HG03432 (cell line): ENCODE measurements around the gene GATAD2A.
"Not testable (repeated sequence)": the region's sequence is repeated elsewhere in the genome, so short reads cannot be mapped to it uniquely, and the experiment has no call there.

Experiments used
- ATAC-seq: cut with Tn5 transposase; IDR thresholded peaks from one replicate; pipeline ENCODE4 v1.9.1; 2021; ENCODE audit warnings: mild to moderate bottlenecking, moderate library complexity; ENCODE audit not compliant: unreplicated experiment

The GATAD2A gene

DNA sequence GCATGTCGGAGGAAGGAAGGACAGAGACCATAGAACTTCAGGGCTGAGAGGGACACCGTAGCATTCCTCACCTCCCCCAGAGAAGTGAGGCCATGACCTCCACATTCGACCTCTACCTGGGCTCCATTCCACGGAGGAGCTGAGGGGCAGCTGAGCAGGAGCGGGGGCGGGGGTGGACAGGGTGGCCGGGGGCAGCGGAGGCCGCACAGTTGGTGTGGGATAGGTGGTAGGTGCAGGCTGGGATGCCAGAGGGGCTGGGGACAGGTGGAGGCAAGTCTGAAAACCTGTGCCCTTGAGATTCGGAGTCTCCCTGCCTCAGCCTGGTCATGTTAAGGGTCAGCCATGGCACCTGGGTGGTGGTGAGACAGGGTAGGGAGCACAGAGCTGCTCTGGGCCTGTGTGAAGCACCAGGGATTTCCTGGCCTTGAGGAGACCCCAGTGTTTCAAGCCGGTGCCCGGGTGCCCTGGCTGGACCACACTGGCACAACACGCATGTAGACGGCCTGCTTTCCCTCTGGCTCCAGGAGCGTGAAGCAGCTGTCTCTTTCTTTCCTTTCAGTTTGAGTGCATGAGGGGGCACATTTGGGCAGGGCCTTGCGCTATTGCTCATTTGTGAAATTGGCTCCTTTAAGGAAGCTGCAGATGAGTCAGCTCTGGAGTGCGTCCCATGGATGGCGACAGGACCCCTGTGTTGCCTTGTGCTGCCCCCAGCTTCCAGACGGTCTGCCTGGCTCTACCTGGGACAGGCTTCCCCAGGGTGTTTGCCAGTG, 58.1 kb downstream of the GATAD2A start:
- no peak for ATAC-seq

DNA sequence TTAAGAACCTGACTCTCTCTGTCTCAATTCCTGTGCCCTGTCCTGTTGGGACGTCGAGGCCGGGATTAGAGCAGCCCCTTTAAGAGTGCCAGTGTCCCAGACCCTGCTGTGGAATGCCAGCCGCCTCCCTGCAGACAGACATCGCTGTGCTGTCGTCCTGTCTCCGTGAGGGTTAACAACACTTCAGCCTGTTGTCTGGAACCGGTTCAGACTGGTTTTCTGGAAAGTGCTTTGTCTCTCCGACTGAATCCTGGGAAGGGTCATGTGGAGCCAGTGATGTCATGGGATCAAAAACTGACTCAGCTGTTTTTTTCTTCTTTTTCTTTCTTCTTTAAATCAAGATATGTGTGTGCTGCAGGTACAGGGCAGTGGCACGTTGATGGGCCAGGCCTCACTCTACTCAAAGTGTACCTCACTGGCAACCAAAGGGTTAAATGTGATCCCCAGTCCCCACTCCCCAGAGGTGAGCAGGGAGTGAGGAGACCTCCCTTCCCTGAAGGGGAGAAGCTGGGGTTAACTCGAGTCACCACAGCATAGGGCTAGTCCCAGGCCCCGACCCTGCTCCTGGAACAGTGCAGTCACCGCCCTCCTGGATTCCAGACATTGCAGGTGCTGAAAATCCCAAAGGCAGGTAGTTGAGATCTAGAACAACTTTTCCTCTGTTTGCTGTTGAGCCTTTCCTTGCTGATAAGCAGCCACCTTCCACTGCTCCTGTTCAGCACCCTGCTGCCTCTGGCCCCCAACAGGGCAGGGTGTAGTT, 59.0 kb downstream of the GATAD2A start:
- ATAC-seq: no peak

DNA sequence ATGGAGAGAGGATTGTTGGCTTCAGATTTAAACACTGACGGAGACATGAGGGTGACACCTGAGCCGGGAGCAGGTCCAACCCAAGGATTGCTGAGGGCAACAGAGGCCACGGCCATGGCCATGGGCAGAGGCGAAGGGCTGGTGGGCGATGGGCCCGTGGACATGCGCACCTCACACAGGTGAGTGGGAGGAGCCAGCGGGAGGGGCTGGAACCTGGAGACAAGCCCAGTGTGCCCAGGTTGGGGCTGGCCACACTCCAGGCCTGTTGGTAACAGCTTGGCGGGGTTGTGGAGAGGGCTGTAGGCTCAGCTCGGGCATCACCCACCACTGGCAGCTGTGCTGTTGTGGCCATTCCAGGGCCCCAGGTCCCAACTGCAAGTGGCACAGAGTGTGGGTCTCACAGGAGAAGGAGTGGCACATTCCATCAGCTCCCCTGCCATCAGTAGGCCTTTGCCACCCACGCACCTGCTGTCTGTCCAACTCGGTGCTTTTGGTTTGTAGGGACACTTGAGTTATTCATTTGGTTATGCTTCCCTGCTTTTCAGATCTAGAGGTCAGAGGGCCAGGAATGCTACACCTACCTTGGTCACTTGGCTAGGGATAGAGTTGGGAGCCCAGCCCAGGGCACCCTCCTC, 60.1 kb downstream of the GATAD2A start:
- no peak for ATAC-seq

GRCh38 chr19:19466201-19466600, 60.7 kb downstream of the GATAD2A start:
- no peak for ATAC-seq

DNA sequence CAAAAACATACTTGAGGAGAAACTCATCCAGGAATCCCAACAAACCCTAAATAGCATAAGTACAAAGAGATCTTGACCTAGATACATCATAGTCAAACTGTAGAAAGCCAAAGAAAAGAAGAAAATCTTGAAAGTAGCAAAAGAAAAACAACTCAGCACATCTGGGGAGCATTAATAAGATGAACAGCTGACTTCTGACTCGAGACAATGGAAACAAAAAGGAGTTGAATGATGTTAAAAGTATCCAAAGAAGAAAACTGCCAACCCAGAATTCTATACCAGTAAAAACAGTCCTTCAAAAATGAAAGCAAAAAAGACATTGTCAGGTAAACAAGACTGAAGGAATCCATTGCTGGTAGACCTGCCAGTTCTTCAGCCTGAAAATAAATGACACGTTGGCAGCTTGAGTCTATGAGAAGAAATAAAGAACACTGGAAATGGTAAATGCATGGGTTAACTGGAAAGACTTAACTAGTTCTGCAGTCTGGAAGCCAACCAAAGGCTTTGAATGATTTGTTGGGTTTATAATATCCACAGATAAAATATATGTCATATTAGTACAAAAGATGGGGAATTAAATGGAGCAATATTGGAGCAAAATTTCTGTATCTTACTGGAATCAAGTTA, 63.1 kb downstream of the GATAD2A start:
- no peak for ATAC-seq

- ATAC-seq: no peak
Measured at GRCh38 chr19:19470579-19470978, 65.1 kb downstream of the GATAD2A start.

DNA sequence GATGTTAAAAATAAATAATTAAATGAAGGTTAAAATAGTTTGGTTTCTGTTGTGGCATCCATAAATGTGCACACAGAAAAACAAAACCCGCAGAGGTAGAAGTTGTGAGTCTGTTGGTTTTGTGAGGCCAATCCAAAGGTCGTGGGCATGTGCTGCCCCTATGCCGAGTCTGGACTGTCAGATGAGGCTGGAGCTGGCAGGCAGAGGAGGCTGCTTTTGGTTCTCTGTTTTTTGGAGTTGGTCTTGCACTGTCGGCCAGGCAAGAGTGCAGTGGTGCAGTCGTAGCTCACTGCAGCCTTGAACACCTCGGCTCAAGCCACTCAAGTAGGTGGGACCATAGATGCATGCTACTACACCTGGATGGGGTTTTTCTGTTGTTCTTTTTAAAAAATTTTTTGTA, 66.2 kb downstream of the GATAD2A start:
- no peak for ATAC-seq

DNA sequence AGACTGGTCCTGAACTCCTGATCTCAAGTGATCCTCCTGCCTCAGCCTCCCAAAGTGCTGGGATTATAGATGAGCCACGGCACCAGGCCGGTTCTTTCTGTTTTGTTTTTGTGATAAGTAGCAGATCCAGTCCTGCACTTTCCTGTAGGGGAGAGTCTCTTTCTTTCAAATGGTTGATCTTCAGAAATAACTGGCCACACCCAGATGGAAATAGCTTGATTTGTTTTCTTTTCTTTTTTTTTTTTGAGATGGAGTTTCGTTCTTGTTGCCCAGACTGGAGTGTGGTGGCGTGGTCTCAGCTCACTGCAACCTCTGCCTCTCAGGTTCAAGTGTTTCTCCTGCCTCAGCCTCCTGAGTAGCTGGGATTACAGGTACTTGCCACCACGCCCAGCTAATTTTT, 66.6 kb downstream of the GATAD2A start:
- not testable (repeated sequence) for ATAC-seq

DNA sequence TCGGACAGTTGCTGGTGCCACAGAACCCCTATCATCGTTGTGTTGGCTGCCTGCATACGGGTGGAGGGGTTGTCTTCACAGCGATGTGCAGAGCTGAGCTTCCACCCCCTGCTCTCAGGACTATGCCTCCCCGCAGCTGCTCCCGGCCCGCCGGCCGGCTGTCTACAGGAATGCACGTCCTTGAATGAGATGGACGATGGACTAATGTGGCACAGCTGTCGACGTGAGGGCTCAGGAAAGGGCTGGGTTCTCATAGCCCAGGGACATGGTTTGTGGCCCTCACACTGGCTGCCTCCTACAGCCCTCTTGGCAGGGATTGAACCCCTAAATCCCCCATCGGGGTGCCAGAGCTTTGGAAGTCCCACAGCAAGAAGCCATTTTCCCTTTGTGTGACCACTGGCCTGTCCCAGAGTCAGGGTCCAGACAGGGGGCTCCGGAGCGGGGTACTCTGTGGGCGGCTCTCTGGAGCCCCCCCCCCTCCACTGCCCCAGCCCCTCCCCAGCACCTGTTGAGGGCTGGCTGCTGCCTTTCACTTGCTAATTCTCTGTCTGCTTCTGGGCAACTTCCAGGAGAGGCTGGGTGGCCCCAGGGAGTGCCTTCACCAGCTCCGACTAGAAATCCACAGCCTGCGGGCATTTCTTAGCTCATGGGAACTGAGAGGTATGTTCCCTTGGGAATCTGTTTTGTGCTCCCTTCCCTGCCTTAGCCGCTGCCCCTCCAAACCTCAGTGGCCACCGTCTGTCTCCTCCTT, 69.7 kb downstream of the GATAD2A start:
- no peak for ATAC-seq

GRCh38 chr19:19475849-19476828, 70.7 kb downstream of the GATAD2A start:
- no peak for ATAC-seq

- no peak for ATAC-seq
Measured at GRCh38 chr19:19477705-19478383, 72.4 kb downstream of the GATAD2A start.

DNA sequence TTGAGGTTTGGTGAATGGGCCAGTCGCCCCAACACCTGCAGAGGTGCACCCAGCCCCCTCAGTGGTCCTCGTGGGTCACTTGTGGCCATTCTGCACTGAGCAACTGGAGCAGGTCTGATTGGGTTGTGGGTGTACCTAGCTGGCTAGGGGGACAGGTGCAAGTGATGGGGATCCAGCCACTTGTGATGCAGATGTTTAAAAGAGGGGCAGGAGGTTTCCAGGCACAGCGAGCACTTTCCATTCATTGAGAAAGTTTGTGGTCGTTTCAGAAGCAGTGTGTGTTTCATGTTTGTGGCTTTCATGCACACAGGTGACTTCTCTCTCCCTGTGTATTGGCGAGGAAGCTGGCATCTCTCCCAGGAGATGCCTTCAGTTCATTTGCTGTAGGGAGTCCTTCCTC, 75.2 kb downstream of the GATAD2A start:
- no peak for ATAC-seq

DNA sequence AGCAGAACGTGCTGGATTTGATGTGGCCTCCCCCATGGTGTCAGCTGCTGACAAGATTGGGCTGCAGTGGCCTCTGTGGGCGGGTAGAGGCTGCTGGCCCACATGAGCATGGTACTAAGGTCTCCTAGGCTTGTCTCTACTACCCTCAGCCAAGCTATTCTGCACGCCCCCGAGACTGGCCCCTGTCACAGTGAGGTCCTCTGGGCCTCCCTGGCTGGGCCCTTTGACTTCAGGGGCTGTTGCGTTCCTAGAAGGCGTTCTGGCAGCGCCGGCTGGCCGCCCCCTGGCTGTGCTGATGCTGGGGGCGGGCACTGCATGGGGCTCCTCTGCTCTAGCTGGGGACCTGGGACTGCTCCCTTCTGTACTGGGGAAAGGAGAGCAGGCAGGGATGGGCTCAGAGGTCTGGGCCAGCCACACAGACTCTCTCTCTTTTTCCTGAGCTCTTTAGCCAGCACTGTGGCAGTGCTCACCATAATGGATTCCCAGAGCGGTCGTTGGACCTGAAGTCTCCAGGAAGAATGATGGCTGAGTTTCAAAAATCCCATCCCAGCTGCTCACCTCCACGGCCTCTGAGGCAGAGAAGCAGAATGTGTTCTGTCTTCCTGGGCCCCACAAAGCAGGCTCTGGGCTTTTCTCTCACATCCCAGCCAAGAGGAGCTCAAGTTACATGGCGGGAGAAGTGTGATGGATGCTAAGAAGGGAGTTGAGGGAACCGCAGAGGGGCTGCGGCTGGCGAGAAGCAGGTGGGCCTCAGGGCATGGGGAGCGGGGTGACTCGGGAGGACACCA, 77.5 kb downstream of the GATAD2A start:
- no peak for ATAC-seq

- no peak for ATAC-seq
Measured at GRCh38 chr19:19485161-19485997, 79.9 kb downstream of the GATAD2A start.

GRCh38 chr19:19485998-19486290, 80.5 kb downstream of the GATAD2A start:
- no peak for ATAC-seq

GRCh38 chr19:19486343-19487076, 81.0 kb downstream of the GATAD2A start:
- ATAC-seq: no peak
